PC-9 (cell line): ENCODE measurements around the gene DNAJC16.
"Not testable (repeated sequence)": the region's sequence is repeated elsewhere in the genome, so short reads cannot be mapped to it uniquely, and the experiment has no call there.

Source experiments
- CTCF ChIP-seq: fragments of 200-600 bp; sonication (generic); conservative IDR thresholded peaks from 2 replicates; pipeline ENCODE4 v1.6.1; 2017; ENCODE audit warnings: mixed run types, antibody characterized with exemption, mild to moderate bottlenecking, moderate library complexity
- EZH2 ChIP-seq: fragments of 200-600 bp; sonication (generic); IDR thresholded peaks from 2 replicates; pipeline ENCODE4 v1.8.0; 2017; ENCODE audit warnings: antibody characterized with exemption, low read depth

GRCh38 chr1:15482983-15483543 lies 43.6 kb upstream of the DNAJC16 start:
- not testable (repeated sequence) for TF ChIP-seq EZH2, CTCF
